HG03342 (cell line): ENCODE data around the gene MED13L.
"Not testable (repeated sequence)": the region's sequence is repeated elsewhere in the genome, so short reads cannot be mapped to it uniquely, and the experiment has no call there.

Experiments used
- ATAC-seq: cut with Tn5 transposase; IDR thresholded peaks from one replicate; pipeline ENCODE4 v1.9.1; 2021; ENCODE audit warnings: mild to moderate bottlenecking, moderate library complexity; ENCODE audit not compliant: unreplicated experiment

Gene MED13L

GRCh38 chr12:116248433-116248832, 29.1 kb downstream of the MED13L start:
- no peak for ATAC-seq

GRCh38 chr12:116247377-116247776, 30.1 kb downstream of the MED13L start:
- ATAC-seq: no peak

GRCh38 chr12:116246490-116247179, 30.9 kb downstream of the MED13L start:
- no peak for ATAC-seq

- no peak for ATAC-seq
Measured at GRCh38 chr12:116245189-116245588, 32.3 kb downstream of the MED13L start.

GRCh38 chr12:116244474-116245090, 32.9 kb downstream of the MED13L start:
- ATAC-seq: no peak

GRCh38 chr12:116244001-116244400, 33.5 kb downstream of the MED13L start:
- ATAC-seq: no peak

- ATAC-seq: no peak
Measured at GRCh38 chr12:116242740-116243139, 34.8 kb downstream of the MED13L start.

GRCh38 chr12:116241157-116241759, 36.2 kb downstream of the MED13L start:
- ATAC-seq: no peak

GRCh38 chr12:116238570-116239119, 38.8 kb downstream of the MED13L start:
- not testable (repeated sequence) for ATAC-seq

- ATAC-seq: no peak
Measured at GRCh38 chr12:116238149-116238548, 39.3 kb downstream of the MED13L start.

GRCh38 chr12:116236976-116237375, 40.5 kb downstream of the MED13L start:
- ATAC-seq: no peak

GRCh38 chr12:116236148-116236731, 41.3 kb downstream of the MED13L start:
- ATAC-seq: no peak

GRCh38 chr12:116234148-116234547, 43.3 kb downstream of the MED13L start:
- ATAC-seq: not testable (repeated sequence)

GRCh38 chr12:116233669-116234068, 43.8 kb downstream of the MED13L start:
- ATAC-seq: no peak

- ATAC-seq: no peak
Measured at GRCh38 chr12:116227811-116228210, 49.7 kb downstream of the MED13L start.

- ATAC-seq: no peak
Measured at GRCh38 chr12:116226026-116226425, 51.5 kb downstream of the MED13L start.

GRCh38 chr12:116222358-116222757, 55.1 kb downstream of the MED13L start:
- ATAC-seq: no peak

- ATAC-seq: no peak
Measured at GRCh38 chr12:116220756-116221155, 56.7 kb downstream of the MED13L start.

- no peak for ATAC-seq
Measured at GRCh38 chr12:116217045-116217735, 60.3 kb downstream of the MED13L start.

GRCh38 chr12:116216022-116216756, 61.3 kb downstream of the MED13L start:
- ATAC-seq: no peak
